HCT116 (cell line): ENCODE data around the gene RBKS. TPM values are rescaled to one million over a fixed set of nuclear protein-coding genes. Genes with fewer than 3 reads are reported as not detected.

Source experiments
- ATAC-seq: fragments of 200-7000 bp; cut with Tn5 transposase; 2 replicates; pipeline ENCODE4 v1.9.1; 2020; ENCODE audit warnings: mild to moderate bottlenecking, moderate library complexity
- BruUV-seq: library from RNA; stranded (reverse); fragments of 400-500 nt; replicated peaks from 2 replicates; lab custom pipeline; 2021; lab: Mats Ljungman, UMichigan
- CTCF ChIA-PET: fragments of 300-600 bp; sonication (Branson Sonifier 250); formaldehyde crosslinking; loops from one replicate; lab custom pipeline; 2021; ENCODE audit warnings: antibody characterized with exemption; lab: Charles Lee
- POLR2A ChIA-PET: fragments of 300-600, 350-600 bp; sonication (Branson Sonifier 250); formaldehyde crosslinking; loops from one replicate; lab custom pipeline; 2021; ENCODE audit warnings: antibody characterized with exemption; lab: Charles Lee
- RAD21 ChIA-PET, 2 experiments: fragments of 300-600 bp; sonication (Branson Sonifier 250); formaldehyde crosslinking; loops; one replicate each; lab custom pipeline; 2023; ENCODE audit warnings: low total read pairs in 2 of 2; ENCODE audit not compliant: uncharacterized antibody in 2 of 2, unreplicated experiment in 2 of 2, low non-redundant PET in 1 of 2; lab: Charles Lee
- DNase-seq: peaks from one replicate; pipeline ENCODE4 v3.0.0-alpha.2; 2010; ENCODE audit warnings: low read depth, low spot score
- H2AFZ ChIP-seq: fragments of 200-600 bp; shearing (Covaris generic), sonication (generic); 2 replicates; pipeline ENCODE4 v1.6.1; 2017; ENCODE audit warnings: low read depth, mixed run types, mixed read lengths, antibody characterized with exemption, low read length; ENCODE audit not compliant: poor library complexity, severe bottlenecking
- H3K27ac ChIP-seq: 2 replicates; pipeline ENCODE4 v1.5.1; 2012; ENCODE audit warnings: low read depth, low read length
- H3K27me3 ChIP-seq: fragments of 200-600 bp; sonication (generic); 2 replicates; pipeline ENCODE4 v1.6.1; 2016; ENCODE audit warnings: mixed run types, low read length, mixed read lengths; ENCODE audit not compliant: insufficient read depth
- H3K36me3 ChIP-seq, 2 experiments: fragments of 200-500 bp in 1 of 2; fragments of 200-600 bp in 1 of 2; sonication (Bioruptor generic) in 1 of 2; sonication (generic) in 1 of 2; 2 replicates each; pipeline versions ENCODE4 v1.5.1 to v1.6.1; 2014 to 2016; ENCODE audit warnings: low read length in 2 of 2, inconsistent platforms in 1 of 2, mixed read lengths in 1 of 2, mixed run types in 1 of 2; ENCODE audit not compliant: insufficient read depth in 2 of 2, control insufficient read depth in 1 of 2
- H3K4me1 ChIP-seq, 2 experiments: fragments of 200-600 bp in 1 of 2; sonication (generic) in 1 of 2; 2 replicates each; pipeline versions ENCODE4 v1.5.1 to v1.6.1; 2012 to 2017; ENCODE audit warnings: low read length in 2 of 2, inconsistent platforms in 1 of 2, mild to moderate bottlenecking in 1 of 2, mixed read lengths in 1 of 2, mixed run types in 1 of 2, moderate library complexity in 1 of 2; ENCODE audit not compliant: insufficient read depth in 2 of 2, control insufficient read depth in 1 of 2
- H3K4me2 ChIP-seq: fragments of 200-600 bp; sonication (generic); 2 replicates; pipeline ENCODE4 v1.6.1; 2017; ENCODE audit warnings: mixed run types, low read length, mixed read lengths
- H3K4me3 ChIP-seq, 2 experiments: fragments of 200-600 bp in 1 of 2; sonication (generic) in 1 of 2; replicated peaks in 1 of 2; 2 replicates each; pipeline ENCODE4 v1.5.1; 2011 to 2016; ENCODE audit warnings: low read length in 2 of 2, control low read depth in 1 of 2, low read depth in 1 of 2, mild to moderate bottlenecking in 1 of 2, mixed read lengths in 1 of 2, mixed run types in 1 of 2
- H3K79me2 ChIP-seq: fragments of 200-600 bp; sonication (generic); 2 replicates; pipeline ENCODE4 v1.6.1; 2017; ENCODE audit warnings: mild to moderate bottlenecking, mixed run types, low read length, moderate library complexity, mixed read lengths; ENCODE audit not compliant: insufficient read depth
- H3K9ac ChIP-seq: fragments of 200-600 bp; sonication (generic); 2 replicates; pipeline ENCODE4 v1.6.1; 2016; ENCODE audit warnings: low read length, mixed read lengths
- H3K9me2 ChIP-seq: fragments of 200-600 bp; sonication (generic), shearing (Covaris generic); 2 replicates; pipeline ENCODE4 v1.6.1; 2017; ENCODE audit warnings: mixed run types, mild to moderate bottlenecking, moderate library complexity; ENCODE audit not compliant: insufficient read depth
- H3K9me3 ChIP-seq, 2 experiments: fragments of 200-500 bp in 1 of 2; fragments of 200-600 bp in 1 of 2; sonication (Bioruptor generic) in 1 of 2; sonication (generic) in 1 of 2; 2 replicates each; pipeline ENCODE4 v1.6.1; 2014 to 2017; ENCODE audit warnings: low read length in 2 of 2, mixed read lengths in 2 of 2, inconsistent platforms in 1 of 2, low read depth in 1 of 2, mild to moderate bottlenecking in 1 of 2, mixed run types in 1 of 2, moderate library complexity in 1 of 2; ENCODE audit not compliant: control insufficient read depth in 1 of 2, insufficient read depth in 1 of 2
- H4K20me1 ChIP-seq: fragments of 200-600 bp; sonication (generic), shearing (Covaris generic); 2 replicates; pipeline ENCODE4 v1.6.1; 2017; ENCODE audit warnings: mixed run types, mild to moderate bottlenecking, moderate library complexity; ENCODE audit not compliant: insufficient read depth
- EZH2 ChIP-seq: fragments of 200-600 bp; sonication (generic); IDR thresholded peaks from 2 replicates; pipeline ENCODE4 v1.6.1; 2017; ENCODE audit warnings: antibody characterized with exemption, mixed run types
- EZH2phosphoT487 ChIP-seq: fragments of 200-600 bp; IDR thresholded peaks from 2 replicates; pipeline ENCODE4 v1.6.1; 2018; ENCODE audit warnings: antibody characterized with exemption, borderline replicate concordance
- MAX ChIP-seq: IDR thresholded peaks from 2 replicates; pipeline ENCODE4 v1.6.1; 2012
- RAD21 ChIP-seq: IDR thresholded peaks from 2 replicates; pipeline ENCODE4 v1.6.1; 2012; ENCODE audit warnings: low read depth, mild to moderate bottlenecking
- REST ChIP-seq: IDR thresholded peaks from 2 replicates; pipeline ENCODE4 v1.6.1; 2012; ENCODE audit warnings: low read depth
- SIN3A ChIP-seq: IDR thresholded peaks from 2 replicates; pipeline ENCODE4 v1.6.1; 2012; ENCODE audit warnings: low read depth
- ZFX ChIP-seq: fragments of 450-650 bp; IDR thresholded peaks from 2 replicates; pipeline ENCODE4 v1.6.1; 2017
- intact Hi-C: fragments of 100-400 bp; cut with micrococcal nuclease; formaldehyde crosslinking; loops from 2 replicates; pipeline ENCODE4 v1.10.0; 2022
- total RNA-seq: library from RNA; stranded (reverse); gene quantifications from one replicate; pipeline ENCODE4 v1.2.1, GENCODE V29; 2021; ENCODE audit not compliant: unreplicated experiment

Gene RBKS
- total RNA-seq, 1 experiment from 2014 or later, result 2.4 TPM

- Histone ChIP-seq H3K4me3 (no peak overlapping the region), H3K9me2 (no peaks in the 10 kb centered on the region), H3K9me3 (no peaks in the 10 kb centered on the region), H3K4me2 (no peak overlapping the region), H3K27me3 (no peaks in the 10 kb centered on the region), H3K9ac (no peak overlapping the region), H3K79me2 (no peaks in the 10 kb centered on the region), H4K20me1 (no peaks in the 10 kb centered on the region), H3K36me3 (no peaks in the 10 kb centered on the region), H3K4me1 (peaks cover 12 to 26% of the 10 kb centered on the region in 2 experiments), H2AFZ (no peak overlapping the region), H3K27ac (no peak overlapping the region)
- no peak for DNase-seq
- ChIA-PET POLR2A (no interaction called here), CTCF (no interaction called here), RAD21 (no interaction called here)
- ATAC-seq, result no peak
- no TSS peak for BruUV-seq
- TF ChIP-seq SIN3A (no peak), MAX (no peak), RAD21 (no peak), ZFX (no peak), EZH2phosphoT487 (no peak), EZH2 (no peak), REST (no peak)
- intact Hi-C loops, result loop anchor here (10.0 kb wide), 1 partner anchor 519 kb away; no protein-coding TSS in a partner anchor
Observed at GRCh38 chr2:27756091-27756490, 134.1 kb downstream of the RBKS start.
